Inflammatory macrophage (primary cell): ENCODE results near the gene TPRX1.
A peak's percentile ranks its signal among the peaks of the same experiment; 100 is the strongest.
"Not testable (repeated sequence)": the region's sequence is repeated elsewhere in the genome, so short reads cannot be mapped to it uniquely, and the experiment has no call there.

Experiments used
- DNase-seq, 2 donors: peaks; one replicate each; pipeline ENCODE4 v3.0.0-alpha.2; 2020 to 2022

The TPRX1 gene

DNA sequence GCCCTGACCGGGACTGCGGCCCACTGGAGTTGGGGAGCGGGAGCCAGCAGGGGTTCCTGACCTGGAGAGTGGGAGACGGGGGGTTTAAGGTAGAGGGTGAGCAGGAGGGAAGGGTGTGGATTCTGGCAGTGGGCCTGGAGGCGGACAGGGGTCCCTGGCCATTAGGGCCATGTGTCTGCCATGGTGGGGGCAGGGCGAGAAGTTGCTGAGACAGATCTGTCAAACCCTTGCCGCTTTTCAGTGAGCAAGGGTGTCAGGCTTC lies 38.1 kb downstream of the TPRX1 start:
- DNase-seq = no peak

DNA sequence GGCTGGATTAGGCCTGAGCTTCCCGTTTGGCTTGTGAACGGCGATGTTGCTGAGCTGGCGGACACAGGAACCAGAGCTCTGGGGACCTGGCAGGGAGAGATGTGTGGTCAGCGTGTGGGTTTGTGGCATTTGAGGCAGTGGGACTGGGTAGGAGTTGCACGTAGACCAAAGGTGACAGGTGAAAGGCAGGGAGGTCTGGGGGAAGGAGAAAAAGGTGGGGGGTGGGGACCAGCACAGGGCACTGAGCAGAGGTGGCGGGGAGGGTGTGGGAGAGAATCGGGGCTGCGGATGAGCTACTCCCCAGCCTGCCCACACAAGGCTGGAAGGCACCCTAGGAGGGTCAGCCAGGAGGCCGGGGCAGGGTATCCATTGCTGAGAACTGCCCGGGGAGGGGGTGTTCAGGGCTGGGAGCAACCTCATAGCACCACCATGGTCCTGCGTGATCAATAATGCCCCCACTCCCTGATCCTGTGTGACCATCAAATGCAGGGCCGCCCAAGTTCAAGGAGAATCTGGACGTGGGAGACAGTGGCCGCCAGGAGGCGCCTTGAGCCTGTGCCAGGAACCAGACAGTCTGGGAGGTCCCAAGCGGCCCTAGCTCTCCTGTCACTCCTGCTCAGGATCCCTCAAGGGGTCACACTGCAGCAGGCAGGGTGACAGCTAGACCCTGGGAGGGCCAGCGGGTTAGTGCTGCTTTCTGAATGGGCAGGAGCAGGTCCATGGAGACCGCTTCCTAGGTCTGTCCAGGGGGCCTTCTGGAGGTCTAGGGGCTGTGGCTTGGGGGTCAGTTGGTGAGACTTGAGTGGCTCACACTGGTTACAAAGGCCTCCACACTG lies 38.6 kb downstream of the TPRX1 start:
- peak; percentile 10 to 49 for DNase-seq

DNA sequence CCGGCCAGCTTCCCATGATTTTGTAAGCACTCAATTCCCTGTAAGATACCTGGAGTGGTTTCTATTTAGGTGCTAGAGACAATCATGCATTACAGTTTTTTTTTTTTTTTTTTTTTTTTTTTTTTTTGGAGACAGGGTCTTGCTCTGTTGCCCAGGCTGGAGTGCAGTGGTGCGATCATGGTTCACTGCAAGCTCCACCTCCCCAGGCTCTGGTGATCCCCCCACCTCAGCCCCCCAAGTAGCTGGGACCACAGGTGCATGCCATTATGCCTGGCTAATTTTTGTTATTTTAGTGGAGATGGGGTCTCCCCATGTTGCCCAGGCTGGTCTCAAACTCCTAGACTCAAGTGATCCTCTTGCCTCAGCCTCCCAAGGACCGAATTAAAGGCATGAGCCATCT lies 39.6 kb downstream of the TPRX1 start:
- not testable (repeated sequence) for DNase-seq

DNA sequence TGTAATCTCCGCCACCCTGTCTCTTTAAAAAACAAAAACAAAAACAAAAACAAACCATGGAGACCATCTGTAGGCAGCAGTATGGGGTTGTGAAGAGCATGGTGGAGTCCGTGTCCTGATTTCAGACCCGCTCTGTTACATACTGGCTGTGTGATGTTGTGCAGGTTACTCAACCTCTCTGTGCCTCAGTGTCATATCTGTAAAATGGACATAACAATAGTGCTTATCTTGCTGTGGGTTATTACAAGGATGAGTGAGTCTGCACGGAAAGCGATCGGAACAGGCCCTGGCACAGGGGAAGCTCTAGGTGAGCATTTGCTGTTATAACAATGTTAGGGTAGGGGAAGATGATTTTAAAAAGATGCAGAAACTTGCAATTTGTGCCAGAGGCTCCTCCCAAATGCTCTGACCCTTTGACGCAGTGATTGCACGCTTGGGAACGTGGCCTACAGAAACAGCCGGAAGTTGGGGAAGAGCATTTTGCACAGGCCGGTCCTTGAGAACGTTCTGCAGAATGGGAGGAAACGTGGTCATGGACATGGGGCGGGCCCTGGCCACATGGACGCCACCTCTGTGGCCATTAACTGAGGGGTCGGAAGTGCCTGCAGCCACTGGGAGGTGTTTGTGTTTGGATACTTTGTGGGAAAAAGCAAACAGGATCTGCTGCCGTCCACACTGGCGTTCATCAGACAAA lies 41.6 kb downstream of the TPRX1 start:
- DNase-seq = no peak

DNA sequence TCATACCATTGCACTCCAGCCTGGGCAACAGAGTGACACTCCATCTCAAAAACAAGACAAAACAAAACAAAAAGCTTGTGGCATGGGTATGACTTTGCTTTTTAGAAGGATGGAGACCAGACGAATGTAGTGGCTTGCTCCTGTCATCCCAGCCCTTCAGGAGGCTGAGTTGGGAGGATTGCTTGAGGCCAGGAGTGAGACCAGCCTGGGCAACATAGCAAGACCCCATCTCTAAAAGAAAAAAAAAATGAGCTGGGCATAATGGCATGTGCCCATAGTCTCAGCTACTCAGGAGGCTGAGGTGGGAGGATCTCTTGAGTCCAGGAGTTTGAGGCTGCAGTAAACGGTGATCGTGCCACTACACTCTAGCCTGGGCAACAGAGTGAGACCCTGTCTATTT lies 42.2 kb downstream of the TPRX1 start:
- DNase-seq = no peak

DNA sequence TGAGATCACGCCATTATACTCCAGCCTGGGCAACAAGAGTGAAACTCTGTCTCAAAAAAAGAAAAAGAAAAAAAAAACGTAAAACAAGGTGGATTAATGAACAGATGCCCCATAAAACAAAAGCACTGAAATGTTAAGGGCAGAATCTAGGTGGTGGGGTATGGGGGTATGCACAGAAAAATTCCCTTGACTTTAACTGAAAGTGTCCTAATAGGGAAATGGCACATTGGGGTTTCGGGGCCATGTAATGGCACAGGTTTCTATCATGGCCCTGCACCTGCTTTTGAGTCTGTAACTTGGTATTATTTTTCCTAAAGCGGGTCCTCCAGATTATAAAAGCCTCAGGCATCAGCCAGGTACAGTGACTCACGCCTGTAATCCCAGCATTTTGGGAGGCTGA lies 42.8 kb downstream of the TPRX1 start:
- no peak for DNase-seq

DNA sequence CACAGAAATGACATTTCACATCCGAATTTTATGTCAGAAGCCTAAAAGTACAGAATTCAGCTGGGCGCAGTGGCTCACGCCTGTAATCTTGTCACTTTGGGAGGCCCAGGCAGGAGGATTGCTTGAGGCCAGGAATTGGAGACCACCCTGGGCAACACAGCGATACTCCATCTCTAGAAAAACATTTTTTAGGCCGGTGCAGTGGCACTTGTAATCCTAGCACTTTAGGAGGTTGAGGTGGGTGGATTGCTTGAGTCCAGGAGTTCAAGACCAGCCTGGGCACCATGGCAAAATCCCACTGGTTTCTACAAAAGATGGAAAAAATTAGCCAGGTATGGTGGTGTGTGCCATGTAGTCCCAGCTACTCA lies 43.7 kb downstream of the TPRX1 start:
- no peak for DNase-seq

DNA sequence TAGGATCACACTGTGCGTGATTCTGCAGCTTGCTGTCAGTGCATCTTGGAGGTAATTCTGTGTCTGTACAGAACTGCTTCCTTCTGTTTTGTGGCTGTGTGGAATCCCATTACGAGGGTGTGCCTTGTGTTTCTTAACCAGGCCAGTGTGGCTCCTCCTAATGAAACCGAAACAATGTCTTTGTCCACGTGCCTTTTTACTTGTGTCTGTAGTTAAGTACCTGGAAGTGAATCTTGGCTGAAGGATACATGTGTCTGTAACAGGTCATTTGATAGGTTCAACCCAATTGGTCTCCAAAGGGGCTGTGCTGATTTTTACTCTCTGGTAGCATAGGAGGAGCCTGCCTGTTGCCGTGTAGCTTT lies 45.9 kb downstream of the TPRX1 start:
- no peak for DNase-seq

DNA sequence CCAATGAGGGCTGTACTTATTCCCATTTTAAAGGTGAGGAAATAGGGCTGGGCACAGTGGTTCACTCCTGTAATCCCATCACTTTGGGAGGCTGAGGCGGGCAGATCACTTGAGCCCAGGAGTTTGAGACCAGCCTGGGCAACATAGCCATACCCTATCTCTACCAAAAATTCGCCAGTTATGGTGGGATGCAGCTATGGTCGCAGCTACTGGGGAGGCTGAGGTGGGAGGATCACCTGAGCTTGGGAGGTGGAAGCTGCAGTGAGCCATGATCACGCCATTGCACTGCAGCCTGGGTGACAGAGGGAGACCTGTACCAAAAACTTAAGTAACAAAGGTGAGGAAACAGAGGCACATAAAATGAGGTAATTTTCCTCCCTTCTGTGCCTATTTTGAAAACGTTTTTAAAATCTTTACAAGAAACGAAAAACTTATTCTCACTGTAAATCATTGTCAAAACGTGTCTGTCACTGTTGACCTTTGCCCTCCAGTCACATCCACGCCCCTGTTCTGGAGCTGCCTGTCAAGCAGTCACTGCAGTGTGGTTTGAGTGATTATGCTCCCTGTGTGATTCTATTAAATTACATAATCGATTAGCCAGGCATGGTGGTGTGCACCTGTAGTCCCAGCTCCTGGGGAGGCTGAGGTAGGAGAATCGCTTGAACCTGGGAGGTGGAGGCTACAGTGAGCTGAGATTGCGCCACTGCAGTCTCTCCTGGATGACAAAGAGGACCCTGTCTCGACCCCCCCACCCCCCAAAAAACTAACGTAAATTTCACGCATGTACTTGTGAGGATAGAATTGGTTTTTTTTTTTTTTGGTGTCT lies 46.5 kb downstream of the TPRX1 start:
- DNase-seq = no peak

DNA sequence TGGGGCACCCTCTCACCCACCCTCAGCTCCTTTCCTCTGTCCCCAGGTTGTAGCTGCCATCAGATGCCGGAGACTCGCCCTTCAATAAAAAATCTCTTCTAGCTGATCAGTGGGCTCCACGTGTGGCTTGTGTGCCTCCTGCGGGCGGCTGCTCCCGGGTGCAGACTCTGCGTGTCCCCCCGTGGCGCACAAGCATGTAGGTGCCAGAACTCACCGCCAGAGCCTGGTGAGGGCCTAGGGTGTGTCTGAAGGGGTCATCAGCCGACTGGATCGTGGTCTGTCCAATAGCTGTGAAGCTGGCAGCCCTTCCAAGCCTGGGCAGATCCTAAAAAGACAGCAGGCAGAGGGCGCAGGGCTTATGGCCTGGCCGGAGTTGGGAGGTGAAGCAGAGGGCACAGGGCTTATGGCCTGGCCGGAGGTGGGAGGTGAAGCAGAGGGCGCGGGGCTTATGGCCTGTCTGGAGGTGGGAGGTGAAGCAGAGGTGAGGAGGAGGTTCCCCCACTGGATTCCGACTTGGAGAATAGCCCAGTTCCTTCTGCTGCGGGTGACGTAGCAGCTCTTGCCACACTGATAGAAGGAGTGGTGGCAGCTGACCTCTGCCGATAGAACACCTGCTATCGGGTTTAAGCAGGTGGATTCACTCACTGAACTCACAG lies 47.3 kb downstream of the TPRX1 start:
- DNase-seq = no peak

DNA sequence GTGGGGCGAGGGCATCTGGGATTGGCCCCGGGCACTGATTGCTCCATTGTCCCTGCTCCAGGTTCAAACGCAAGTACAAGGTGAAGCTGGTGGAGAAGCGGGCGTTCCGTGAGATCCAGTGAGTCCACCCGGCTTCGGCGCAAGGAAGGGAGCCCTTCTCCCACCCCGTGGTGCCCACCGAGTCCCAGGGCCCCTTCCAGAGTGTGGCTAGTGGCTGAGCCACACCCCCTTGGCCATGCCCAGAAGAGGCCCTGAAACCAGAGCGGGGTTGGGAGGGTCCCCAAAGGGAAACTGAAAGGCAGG lies 47.8 kb downstream of the TPRX1 start:
- no peak for DNase-seq

DNA sequence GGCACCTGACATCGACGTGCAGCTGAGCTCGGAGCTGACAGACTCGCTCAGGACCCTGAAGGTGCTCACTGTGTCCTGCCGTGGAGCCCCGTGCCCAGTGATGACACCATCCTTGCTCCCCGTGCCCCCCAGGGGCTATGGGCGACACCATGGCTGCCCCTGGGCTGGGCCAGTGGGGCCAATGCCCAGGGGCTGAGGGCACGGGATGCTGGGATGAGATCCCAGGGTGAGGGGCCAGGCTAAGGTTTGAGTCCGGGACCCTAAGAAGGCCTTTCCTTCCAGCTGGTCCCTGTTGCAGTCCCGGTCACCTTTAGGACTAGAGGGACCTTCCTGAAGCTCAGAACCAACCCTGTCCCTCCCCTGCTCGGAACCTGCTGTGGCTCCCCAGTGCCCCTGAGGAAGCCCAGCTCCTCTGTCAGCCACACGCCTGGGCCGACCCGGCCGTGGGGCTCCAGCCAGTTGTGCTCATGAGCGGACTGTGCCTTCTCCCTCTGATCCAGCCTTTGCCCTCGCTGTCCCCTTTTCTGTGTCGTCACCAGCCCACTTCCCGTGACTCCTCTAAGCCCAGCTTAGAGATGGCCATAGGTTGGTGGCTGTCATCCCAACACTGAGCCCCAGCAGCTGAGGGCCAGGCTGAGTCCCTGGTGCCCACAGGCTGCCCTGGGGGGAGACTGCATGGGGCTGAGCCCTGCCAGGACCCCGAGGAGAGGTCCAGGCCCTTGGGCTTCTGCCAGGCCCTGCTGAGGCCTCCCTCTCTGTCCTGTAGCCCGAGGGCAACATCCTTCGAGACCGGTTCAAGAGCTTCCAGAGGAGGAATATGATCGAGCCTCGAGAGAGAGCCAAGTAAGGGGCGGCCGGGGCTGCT lies 48.4 kb downstream of the TPRX1 start:
- no peak for DNase-seq

DNA sequence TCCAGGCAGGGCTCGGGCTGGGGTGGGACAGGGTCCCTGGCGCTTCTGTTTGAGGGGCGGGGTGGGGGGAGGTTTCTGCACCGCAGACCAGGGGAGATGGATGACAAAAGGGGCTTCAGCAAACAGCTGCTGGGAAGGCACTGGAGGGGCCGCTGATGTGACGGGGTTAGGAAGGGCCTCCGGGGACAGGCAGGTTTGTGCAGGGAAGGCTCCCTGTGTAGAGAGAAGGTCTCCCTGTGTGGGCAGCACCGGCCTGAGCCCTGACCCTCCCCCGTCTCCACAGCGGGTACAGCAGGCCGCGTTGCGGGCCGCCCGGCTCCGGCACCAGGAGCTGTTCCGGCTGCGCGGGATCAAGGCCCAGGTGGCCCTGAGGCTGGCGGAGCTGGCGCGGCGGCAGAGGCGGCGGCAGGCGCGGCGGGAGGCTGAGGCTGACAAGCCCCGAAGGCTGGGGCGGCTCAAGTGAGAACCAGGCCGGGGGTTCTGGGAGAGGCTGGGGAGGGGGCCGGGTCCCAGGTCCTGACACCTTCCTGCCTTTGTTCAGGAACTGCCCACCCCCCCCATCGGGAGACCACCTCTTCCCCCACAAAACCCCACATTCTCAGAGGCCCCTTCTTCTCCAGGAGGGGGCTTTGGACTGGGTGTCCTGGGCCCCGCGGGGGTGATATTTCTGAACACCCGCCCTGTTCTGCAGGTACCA lies 49.1 kb downstream of the TPRX1 start:
- DNase-seq = no peak

DNA sequence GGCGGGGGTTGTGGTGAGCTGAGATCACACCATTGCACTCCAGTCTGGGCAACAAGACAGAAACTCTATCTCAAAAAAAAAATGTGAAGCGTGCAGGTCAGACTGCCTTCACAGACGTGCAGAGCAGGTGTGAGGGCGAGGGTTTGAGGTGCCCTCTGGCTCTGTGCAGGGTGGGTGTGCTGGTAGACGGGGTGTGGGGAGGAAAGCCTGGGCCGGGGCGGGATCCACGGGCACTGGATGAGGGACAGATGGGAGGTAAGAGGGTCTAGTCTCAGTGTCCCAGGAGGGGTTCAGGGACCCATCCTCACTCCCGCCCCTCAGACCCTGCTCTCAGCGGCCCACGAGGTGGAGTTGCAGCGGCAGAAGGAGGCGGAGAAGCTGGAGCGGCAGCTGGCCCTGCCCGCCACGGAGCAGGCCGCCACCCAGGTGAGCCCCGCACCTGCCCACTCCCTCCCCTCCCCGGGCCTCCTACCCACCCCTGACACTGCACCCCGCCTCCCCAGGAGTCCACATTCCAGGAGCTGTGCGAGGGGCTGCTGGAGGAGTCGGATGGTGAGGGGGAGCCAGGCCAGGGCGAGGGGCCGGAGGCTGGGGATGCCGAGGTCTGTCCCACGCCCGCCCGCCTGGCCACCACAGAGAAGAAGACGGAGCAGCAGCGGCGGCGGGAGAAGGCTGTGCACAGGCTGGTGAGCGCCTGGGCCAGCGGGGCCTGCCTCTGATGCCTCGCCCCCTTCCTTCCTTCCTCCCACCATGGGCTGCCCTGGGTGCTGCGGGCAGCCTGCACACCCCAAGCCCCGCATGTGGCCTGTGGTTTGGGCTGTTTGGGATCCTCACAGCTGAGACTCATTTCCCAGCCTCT lies 49.9 kb downstream of the TPRX1 start:
- no peak for DNase-seq

DNA sequence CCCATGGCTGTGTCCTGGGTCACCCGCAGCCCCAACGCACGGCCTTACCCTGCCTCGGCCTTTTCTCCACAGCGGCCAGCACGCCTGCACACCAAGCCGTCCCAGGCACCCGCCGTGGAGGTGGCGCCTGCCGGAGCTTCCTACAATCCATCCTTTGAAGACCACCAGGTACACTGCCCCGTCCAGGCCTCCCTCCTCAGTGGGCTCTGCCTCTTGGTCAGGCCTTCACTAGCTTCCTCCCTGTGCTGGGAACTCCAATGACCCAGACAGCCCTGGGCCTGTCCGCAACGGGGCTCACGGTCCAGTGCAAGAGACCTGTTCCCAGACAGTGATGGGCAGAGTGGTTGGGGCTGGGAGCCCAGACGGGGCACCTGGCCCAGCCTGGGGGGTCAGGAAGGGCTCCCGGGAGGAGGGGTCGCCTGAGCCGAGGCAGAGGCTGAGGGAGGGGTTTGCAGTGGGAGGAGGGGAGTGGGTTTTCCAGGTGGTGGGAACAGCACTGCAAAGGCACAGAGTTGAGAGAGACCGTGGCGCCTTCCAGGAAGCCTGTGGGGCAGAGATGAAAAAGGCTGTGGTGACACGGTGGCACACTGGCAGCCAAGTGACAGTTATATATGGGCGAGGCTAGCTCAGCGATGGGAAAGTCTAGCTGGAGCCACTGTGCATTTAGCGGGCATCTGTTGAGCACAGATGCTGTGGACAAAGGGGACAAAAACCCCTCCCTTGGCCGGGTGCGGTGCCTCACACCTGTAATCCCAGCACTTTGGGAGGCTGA lies 51.7 kb downstream of the TPRX1 start:
- DNase-seq = no peak
